ENCODE measurements around the gene SLBP.

GRCh38 chr4:1654216-1654955, 57.7 kb downstream of the SLBP start:
- TF ChIP-seq CTCF (conservative IDR thresholded peaks at IDR 0.05 in 1 of 2, IDR thresholded peaks at IDR 0.05 in 1 of 2; ENCODE audit: low read depth in 1 of 2, low read length in 2 of 2), result no peak
- TF ChIP-seq EZH2 (IDR thresholded peaks at IDR 0.05; ENCODE audit: low read length, missing control alignments), result no peak

Measured in fibroblast of lung (primary cell).